AG09309 (cell line): Measurements from ENCODE around the gene PLSCR5.

Experiments used
- DNase-seq: peaks from one replicate; pipeline ENCODE4 v3.0.0-alpha.2; 2010; ENCODE audit warnings: low read depth
- H3K4me3 ChIP-seq: 2 replicates; pipeline ENCODE4 v1.5.1; 2011; ENCODE audit warnings: mild to moderate bottlenecking, low read depth, low read length, moderate library complexity; ENCODE audit not compliant: control insufficient read depth
- TF ChIP-seq, protein P1 (sequence below): IDR thresholded peaks from 2 replicates; pipeline ENCODE4 v1.5.1; 2011; ENCODE audit warnings: mild to moderate bottlenecking, low read depth, low read length, inconsistent platforms; ENCODE audit not compliant: insufficient read depth, control insufficient read depth; ENCODE audit errors: missing control alignments

Gene PLSCR5

DNA sequence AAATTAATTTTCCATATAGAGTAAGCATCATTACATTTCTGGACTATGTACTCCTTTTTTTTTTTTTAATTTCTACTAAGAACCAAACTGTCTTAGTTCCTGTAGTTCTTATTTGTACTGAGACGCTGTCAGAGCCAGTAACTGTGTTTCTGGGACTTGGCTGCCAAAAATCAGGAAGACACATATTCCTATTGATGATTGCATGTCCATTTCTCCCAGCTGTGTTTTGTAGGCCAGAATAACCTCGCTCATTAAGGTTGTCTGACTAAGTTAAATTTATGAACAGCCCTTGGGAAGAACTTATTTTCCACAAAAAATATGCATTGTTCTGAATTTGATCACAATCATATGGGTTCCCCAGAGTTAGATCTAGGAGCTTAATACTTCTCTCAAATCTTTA, 29.5 kb downstream of the PLSCR5 start:
- no peak for DNase-seq
- TF ChIP-seq, protein P1, sequence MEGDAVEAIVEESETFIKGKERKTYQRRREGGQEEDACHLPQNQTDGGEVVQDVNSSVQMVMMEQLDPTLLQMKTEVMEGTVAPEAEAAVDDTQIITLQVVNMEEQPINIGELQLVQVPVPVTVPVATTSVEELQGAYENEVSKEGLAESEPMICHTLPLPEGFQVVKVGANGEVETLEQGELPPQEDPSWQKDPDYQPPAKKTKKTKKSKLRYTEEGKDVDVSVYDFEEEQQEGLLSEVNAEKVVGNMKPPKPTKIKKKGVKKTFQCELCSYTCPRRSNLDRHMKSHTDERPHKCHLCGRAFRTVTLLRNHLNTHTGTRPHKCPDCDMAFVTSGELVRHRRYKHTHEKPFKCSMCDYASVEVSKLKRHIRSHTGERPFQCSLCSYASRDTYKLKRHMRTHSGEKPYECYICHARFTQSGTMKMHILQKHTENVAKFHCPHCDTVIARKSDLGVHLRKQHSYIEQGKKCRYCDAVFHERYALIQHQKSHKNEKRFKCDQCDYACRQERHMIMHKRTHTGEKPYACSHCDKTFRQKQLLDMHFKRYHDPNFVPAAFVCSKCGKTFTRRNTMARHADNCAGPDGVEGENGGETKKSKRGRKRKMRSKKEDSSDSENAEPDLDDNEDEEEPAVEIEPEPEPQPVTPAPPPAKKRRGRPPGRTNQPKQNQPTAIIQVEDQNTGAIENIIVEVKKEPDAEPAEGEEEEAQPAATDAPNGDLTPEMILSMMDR = no peak
- no peak overlapping the region for H3K4me3 ChIP-seq

DNA sequence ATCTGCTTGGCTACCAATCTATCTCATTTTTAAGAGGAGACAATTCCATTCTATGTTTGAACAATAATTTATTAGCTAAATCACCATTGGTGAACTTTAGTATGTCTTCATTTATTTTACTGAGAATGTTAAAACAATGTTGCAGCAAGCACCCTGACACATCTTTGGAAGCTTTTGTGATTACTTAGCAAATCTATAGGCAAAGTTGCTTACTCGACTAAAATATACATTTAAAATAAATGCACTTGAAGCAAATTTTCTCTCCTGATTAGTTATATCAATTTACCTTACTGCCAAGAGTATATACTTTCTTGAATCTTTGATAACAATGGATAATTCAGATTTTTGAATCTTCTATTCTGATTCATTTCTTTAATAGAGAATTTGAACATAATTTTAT, 31.0 kb downstream of the PLSCR5 start:
- no peak overlapping the region for H3K4me3 ChIP-seq
- TF ChIP-seq, protein P1 = no peak
- DNase-seq = no peak

GRCh38 chr3:146569314-146569713, 35.8 kb downstream of the PLSCR5 start:
- TF ChIP-seq, protein P1 = no peak
- H3K4me3 ChIP-seq = no peak overlapping the region
- no peak for DNase-seq

DNA sequence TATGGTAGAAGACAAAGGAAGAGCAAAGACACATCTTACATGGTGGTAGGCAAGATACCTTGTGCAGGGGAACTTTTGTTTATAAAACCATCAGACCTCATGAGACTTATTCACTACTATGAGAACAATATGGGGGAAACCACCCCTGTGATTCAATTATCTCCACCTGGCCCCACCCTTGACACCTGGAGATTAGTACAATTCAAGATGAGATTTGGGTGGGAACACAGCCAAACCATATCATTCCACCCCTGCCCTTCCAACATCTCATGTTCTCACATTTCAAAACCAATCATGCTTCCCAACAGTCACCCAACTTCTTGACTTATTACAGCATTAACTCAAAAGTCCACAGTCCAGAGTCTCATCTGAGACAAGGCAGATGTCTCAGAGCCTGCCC, 39.0 kb downstream of the PLSCR5 start:
- no peak for DNase-seq
- no peak overlapping the region for H3K4me3 ChIP-seq
- TF ChIP-seq, protein P1 = no peak

DNA sequence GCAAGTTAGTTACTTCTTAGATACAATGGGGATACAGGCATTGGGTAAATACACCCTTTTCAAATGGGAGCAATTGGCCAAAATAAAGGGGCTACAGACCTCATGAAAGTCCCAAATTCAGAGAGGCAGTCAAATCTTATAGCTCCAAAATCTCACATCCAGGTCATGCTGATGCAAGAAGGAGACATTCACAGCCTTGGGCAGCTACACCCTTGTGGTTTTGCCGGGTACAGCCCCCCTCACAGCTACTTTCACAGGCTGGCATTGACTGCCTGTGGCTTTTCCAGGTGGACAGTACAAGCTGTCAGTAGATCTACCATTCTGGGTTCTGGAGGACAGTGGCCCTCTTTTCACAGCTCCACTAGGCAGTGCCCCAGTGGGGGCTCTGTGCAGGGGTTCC, 43.3 kb downstream of the PLSCR5 start:
- TF ChIP-seq, protein P1 = no peak
- DNase-seq = no peak
- no peak overlapping the region for H3K4me3 ChIP-seq

- no peak overlapping the region for H3K4me3 ChIP-seq
- DNase-seq = no peak
- TF ChIP-seq, protein P1 = no peak
Measured at GRCh38 chr3:146561463-146561862, 43.7 kb downstream of the PLSCR5 start.

GRCh38 chr3:146560678-146561077, 44.5 kb downstream of the PLSCR5 start:
- no peak for DNase-seq
- TF ChIP-seq, protein P1 = no peak
- no peak overlapping the region for H3K4me3 ChIP-seq
